A549 treated with RU486 at 1 μM for 4 hours (cell line): ENCODE measurements around the gene PHLDB1. TPM values are rescaled to one million over a fixed set of nuclear protein-coding genes. Genes with fewer than 3 reads are reported as not detected.

Source experiments
- total RNA-seq: library from RNA; stranded (reverse); fragments of 200-300 nt; extraction: Qiagen RNA extraction; gene quantifications from 5 replicates; pipeline ENCODE4 v1.2.3, GENCODE V29; 2022; ENCODE audit warnings: low read depth

PHLDB1 gene
- 9.3 to 10.8 TPM (median 10.0 TPM) in 5 replicates for total RNA-seq

GRCh38 chr11:118607401-118608359 is at the start of gene PHLDB1:
Gene PHLDB1 (plus strand): TSS chr11:118607615. CDS start chr11:118613837, 6,222 bp downstream.

GRCh38 chr11:118572061-118572980 is 35.1 kb upstream of the PHLDB1 start, which contains the start of gene ARCN1:
Gene ARCN1 (plus strand): TSS chr11:118572409. CDS start chr11:118572548, 139 bp downstream.

DNA sequence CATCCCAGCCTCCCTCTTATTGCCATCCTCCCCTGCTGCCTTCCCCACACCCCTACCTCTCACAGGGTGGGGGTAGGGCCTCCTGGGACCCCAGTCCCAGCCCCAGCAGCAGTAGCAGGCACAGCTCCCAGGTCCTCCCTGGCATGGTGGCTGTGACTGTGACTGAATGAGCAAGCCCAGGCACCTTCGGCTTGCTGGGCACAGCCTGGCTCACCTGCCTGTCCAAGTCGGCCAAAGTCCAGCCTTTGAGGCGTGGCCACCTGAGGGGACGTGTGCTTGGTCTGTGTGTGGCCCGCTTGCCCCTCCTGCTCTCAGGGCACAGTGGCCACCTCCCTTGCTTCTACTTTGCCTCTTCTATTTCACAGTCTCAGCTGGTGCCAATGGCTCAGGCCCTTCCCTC is 72.1 kb downstream of the PHLDB1 start, which contains the start of gene TREH:
TSS of gene TREH (minus strand) at position 168 of the 400 bp plus-strand sequence. CDS start at position 145, 23 bp downstream.

Other genes starting within 250 kb of the PHLDB1 start
- 6.8 to 10.9 TPM (median 10.4 TPM) in 5 replicates for gene UBE4A, start 248.0 kb upstream of the PHLDB1 start, total RNA-seq
- gene ATP5MG, start 206.0 kb upstream of the PHLDB1 start, total RNA-seq = 164 to 227 TPM (median 194 TPM) in 5 replicates
- 10.9 to 13.7 TPM (median 13.0 TPM) in 5 replicates for gene KMT2A, start 171.1 kb upstream of the PHLDB1 start, total RNA-seq
- not detected in 5 replicates for gene TTC36, start 80.1 kb upstream of the PHLDB1 start, total RNA-seq
- gene TMEM25, start 76.4 kb upstream of the PHLDB1 start, total RNA-seq = 0.31 to 0.83 TPM (median 0.67 TPM) in 5 replicates
- 15.5 to 17.8 TPM (median 16.4 TPM) in 5 replicates for gene IFT46, start 41.7 kb upstream of the PHLDB1 start, total RNA-seq
- 82.9 to 104 TPM (median 90.8 TPM) in 5 replicates for gene ARCN1, start 35.2 kb upstream of the PHLDB1 start, total RNA-seq
- gene TREH, start 72.0 kb downstream of the PHLDB1 start, total RNA-seq = not detected in 5 replicates
- gene DDX6, start 183.5 kb downstream of the PHLDB1 start, total RNA-seq = 15.3 to 33.5 TPM (median 23.4 TPM) in 5 replicates